A673 (cell line): ENCODE data around the gene COL20A1. TPM values are rescaled to one million over a fixed set of nuclear protein-coding genes. Genes with fewer than 3 reads are reported as not detected.
A peak's percentile ranks its signal among the peaks of the same experiment; 100 is the strongest.

ENCODE experiments used
- BruUV-seq: library from RNA; stranded (reverse); fragments of 400-500 nt; replicated peaks from 2 replicates; lab custom pipeline; 2021; lab: Mats Ljungman, UMichigan
- CTCF ChIA-PET: fragments of 300-600 bp; sonication (Branson Sonifier 250); formaldehyde crosslinking; loops from one replicate; lab custom pipeline; 2022; ENCODE audit warnings: antibody characterized with exemption; lab: Charles Lee
- POLR2A ChIA-PET: fragments of 300-600 bp; sonication (Branson Sonifier 250); formaldehyde crosslinking; loops from one replicate; lab custom pipeline; 2022; ENCODE audit warnings: antibody characterized with exemption; ENCODE audit not compliant: low non-redundant PET; lab: Charles Lee
- DNase-seq: peaks from one replicate; pipeline ENCODE4 v3.0.0-alpha.2; 2015; ENCODE audit warnings: low spot score
- H3K27ac ChIP-seq: fragments of 200-600 bp; sonication (generic); 2 replicates; pipeline ENCODE4 v1.5.1; 2016; ENCODE audit warnings: mixed run types, low read depth, mild to moderate bottlenecking, mixed read lengths, antibody characterized with exemption, low read length; ENCODE audit not compliant: poor library complexity, severe bottlenecking
- H3K27me3 ChIP-seq: fragments of 200-600 bp; sonication (generic); replicated peaks from 2 replicates; pipeline ENCODE4 v1.6.1; 2017; ENCODE audit warnings: mixed run types, low read depth, mild to moderate bottlenecking, mixed read lengths, antibody characterized with exemption, low read length; ENCODE audit not compliant: insufficient read depth, poor library complexity
- H3K36me3 ChIP-seq: fragments of 200-600 bp; sonication (generic); 2 replicates; pipeline ENCODE4 v1.6.1; 2016; ENCODE audit warnings: mixed run types, mild to moderate bottlenecking, mixed read lengths, antibody characterized with exemption, low read length; ENCODE audit not compliant: insufficient read depth, poor library complexity, severe bottlenecking
- H3K4me1 ChIP-seq: fragments of 200-600 bp; sonication (generic); 2 replicates; pipeline ENCODE4 v1.6.1; 2017; ENCODE audit warnings: mixed run types, mild to moderate bottlenecking, mixed read lengths, antibody characterized with exemption, low read length; ENCODE audit not compliant: insufficient read depth, poor library complexity, severe bottlenecking
- H3K4me3 ChIP-seq: fragments of 200-600 bp; sonication (generic); 2 replicates; pipeline ENCODE4 v1.5.1; 2016; ENCODE audit warnings: low read depth, mixed run types, mild to moderate bottlenecking, mixed read lengths, low read length; ENCODE audit not compliant: poor library complexity, severe bottlenecking
- H3K9me3 ChIP-seq: fragments of 200-600 bp; sonication (generic); 2 replicates; pipeline ENCODE4 v1.6.1; 2016; ENCODE audit warnings: mixed run types, low read depth, mild to moderate bottlenecking, mixed read lengths, antibody characterized with exemption, low read length; ENCODE audit not compliant: poor library complexity, severe bottlenecking
- EZH2 ChIP-seq: fragments of 200-600 bp; sonication (generic); IDR thresholded peaks from 2 replicates; pipeline ENCODE4 v1.6.1; 2017; ENCODE audit warnings: borderline replicate concordance, low read depth, mild to moderate bottlenecking, mixed read lengths, antibody characterized with exemption, low read length; ENCODE audit not compliant: poor library complexity, severe bottlenecking
- intact Hi-C: fragments of 100-400 bp; cut with micrococcal nuclease; formaldehyde crosslinking; loops from one replicate; pipeline ENCODE4 v1.10.0; 2022; ENCODE audit not compliant: unreplicated experiment
- total RNA-seq: library from RNA; stranded (reverse); gene quantifications from 2 replicates; pipeline ENCODE4 v1.2.3, GENCODE V29; 2021
- TF ChIP-seq, protein P1 (sequence below): fragments of 300-800, 200-600 bp; sonication (generic); conservative IDR thresholded peaks from 2 replicates; pipeline ENCODE4 v1.5.1; 2017; ENCODE audit warnings: low read depth, mild to moderate bottlenecking, antibody characterized with exemption, low read length, moderate library complexity, mixed read lengths

Gene COL20A1
- total RNA-seq, 1 experiment from 2014 or later, result not detected

DNA sequence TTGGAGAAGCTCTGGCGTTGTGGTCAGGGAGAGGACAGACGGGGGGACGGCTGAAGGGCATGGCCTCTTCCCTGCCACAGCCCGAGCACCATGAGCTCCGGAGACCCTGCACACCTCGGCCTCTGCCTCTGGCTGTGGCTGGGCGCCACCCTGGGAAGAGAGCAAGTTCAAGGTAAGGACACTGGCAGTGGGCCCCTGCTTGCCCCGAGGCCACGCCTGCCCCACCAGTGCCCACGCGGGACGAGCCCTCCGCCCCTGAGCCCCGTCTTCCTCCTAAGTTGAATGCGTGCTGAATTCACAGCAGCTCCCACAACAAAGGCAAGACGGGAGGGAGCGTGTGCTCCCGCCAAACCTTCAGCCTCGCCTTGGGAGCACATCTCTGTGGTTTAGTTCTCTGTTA, 2.0 kb downstream of the COL20A1 start:
- intact Hi-C loops, result no loop called here
- no peaks in the 10 kb centered on the region for H3K4me1 ChIP-seq
- no peak overlapping the region for H3K4me3 ChIP-seq
- DNase-seq, result no peak
- TF ChIP-seq, protein P1, sequence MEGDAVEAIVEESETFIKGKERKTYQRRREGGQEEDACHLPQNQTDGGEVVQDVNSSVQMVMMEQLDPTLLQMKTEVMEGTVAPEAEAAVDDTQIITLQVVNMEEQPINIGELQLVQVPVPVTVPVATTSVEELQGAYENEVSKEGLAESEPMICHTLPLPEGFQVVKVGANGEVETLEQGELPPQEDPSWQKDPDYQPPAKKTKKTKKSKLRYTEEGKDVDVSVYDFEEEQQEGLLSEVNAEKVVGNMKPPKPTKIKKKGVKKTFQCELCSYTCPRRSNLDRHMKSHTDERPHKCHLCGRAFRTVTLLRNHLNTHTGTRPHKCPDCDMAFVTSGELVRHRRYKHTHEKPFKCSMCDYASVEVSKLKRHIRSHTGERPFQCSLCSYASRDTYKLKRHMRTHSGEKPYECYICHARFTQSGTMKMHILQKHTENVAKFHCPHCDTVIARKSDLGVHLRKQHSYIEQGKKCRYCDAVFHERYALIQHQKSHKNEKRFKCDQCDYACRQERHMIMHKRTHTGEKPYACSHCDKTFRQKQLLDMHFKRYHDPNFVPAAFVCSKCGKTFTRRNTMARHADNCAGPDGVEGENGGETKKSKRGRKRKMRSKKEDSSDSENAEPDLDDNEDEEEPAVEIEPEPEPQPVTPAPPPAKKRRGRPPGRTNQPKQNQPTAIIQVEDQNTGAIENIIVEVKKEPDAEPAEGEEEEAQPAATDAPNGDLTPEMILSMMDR, result no peak
- TF ChIP-seq EZH2, result no peak
- no TSS peak for BruUV-seq
- ChIA-PET POLR2A (no interaction called here), CTCF (interaction anchor here (0.8 kb wide), 1 partner anchor 72 kb away, joined by 3 read pairs; no protein-coding TSS in a partner anchor)
- H3K9me3 ChIP-seq, result no peaks in the 10 kb centered on the region
- H3K27me3 ChIP-seq, result peaks cover 47% of the 10 kb centered on the region
- H3K27ac ChIP-seq, result no peak overlapping the region
- H3K36me3 ChIP-seq, result no peaks in the 10 kb centered on the region

DNA sequence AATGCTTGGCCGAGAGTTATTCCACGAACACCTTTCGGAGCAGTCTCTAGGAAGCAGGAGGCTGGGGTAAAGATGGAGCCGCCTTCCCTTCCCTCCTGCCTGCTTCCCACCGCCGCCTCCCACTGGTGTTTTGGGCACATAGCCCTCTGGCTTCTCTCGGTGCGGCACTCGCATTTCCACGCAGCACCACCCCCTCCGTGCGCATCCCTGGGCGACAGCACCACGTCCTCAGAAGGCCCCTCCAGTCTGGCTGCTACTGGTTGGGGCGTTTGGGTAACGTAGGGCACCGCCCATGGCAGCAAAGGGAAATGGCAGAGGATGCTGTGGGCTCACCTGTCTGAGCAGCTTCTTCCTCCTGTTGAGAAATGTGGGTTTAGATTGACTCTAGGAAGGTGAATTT, 2.4 kb downstream of the COL20A1 start:
- no peak overlapping the region for H3K27ac ChIP-seq
- no peaks in the 10 kb centered on the region for H3K36me3 ChIP-seq
- no peak for TF ChIP-seq EZH2
- TF ChIP-seq, protein P1, result 0 out of 2 replicates have a peak, but pooled peaks have one; percentile 26
- H3K4me1 ChIP-seq, result no peaks in the 10 kb centered on the region
- BruUV-seq, result no TSS peak
- H3K9me3 ChIP-seq, result no peaks in the 10 kb centered on the region
- no peak overlapping the region for H3K4me3 ChIP-seq
- intact Hi-C loops, result no loop called here
- POLR2A ChIA-PET, result no interaction called here
- peaks cover 51% of the 10 kb centered on the region for H3K27me3 ChIP-seq
- no peak for DNase-seq
- CTCF ChIA-PET, result interaction anchor here (0.8 kb wide), 1 partner anchor 72 kb away, joined by 3 read pairs; no protein-coding TSS in a partner anchor

DNA sequence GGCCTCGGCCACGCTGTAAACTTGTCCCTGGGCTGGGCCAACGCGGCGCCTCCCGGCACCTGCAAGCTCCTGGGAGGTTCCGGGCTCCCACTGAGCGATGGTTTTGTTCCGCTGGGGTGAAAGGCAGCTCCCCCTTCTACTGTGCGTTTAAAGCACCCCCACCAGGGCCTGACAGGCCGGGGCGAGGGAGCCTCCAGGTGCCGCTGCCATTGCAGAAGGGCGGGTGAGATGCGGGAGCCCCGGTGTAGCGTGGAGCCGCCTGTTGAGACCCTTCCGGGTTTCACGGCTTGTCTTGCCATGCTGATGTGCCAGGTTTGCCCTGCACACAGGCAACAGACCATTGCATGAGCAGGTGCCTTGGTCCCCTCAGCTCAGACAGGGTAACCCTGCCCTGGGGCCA, 2.9 kb downstream of the COL20A1 start:
- ChIA-PET POLR2A (no interaction called here), CTCF (no interaction called here)
- no peak for TF ChIP-seq EZH2
- TF ChIP-seq, protein P1, result no peak
- Histone ChIP-seq H3K4me1 (no peaks in the 10 kb centered on the region), H3K36me3 (no peaks in the 10 kb centered on the region), H3K4me3 (no peak overlapping the region), H3K9me3 (no peaks in the 10 kb centered on the region), H3K27me3 (peaks cover 55% of the 10 kb centered on the region), H3K27ac (no peak overlapping the region)
- no peak for DNase-seq
- BruUV-seq, result no TSS peak
- intact Hi-C loops, result no loop called here
